HCT116 (cell line): Measurements from ENCODE around the gene EXOC6B.

Source experiments
- CTCF ChIP-seq, 3 experiments: fragments of 200-600 bp in 1 of 3; sonication (generic) in 1 of 3; IDR thresholded peaks in 2 of 3; conservative IDR thresholded peaks in 1 of 3; 2 replicates each; pipeline ENCODE4 v1.5.1; 2012 to 2017; ENCODE audit warnings: low read depth in 2 of 3, low read length in 2 of 3, antibody characterized with exemption in 1 of 3, borderline replicate concordance in 1 of 3, control low read depth in 1 of 3, mild to moderate bottlenecking in 1 of 3, mixed read lengths in 1 of 3, mixed run types in 1 of 3, moderate library complexity in 1 of 3; ENCODE audit not compliant: insufficient read depth in 1 of 3
- EZH2 ChIP-seq: fragments of 200-600 bp; sonication (generic); IDR thresholded peaks from 2 replicates; pipeline ENCODE4 v1.6.1; 2017; ENCODE audit warnings: antibody characterized with exemption, mixed run types
- MAX ChIP-seq: IDR thresholded peaks from 2 replicates; pipeline ENCODE4 v1.6.1; 2012
- RAD21 ChIP-seq: IDR thresholded peaks from 2 replicates; pipeline ENCODE4 v1.6.1; 2012; ENCODE audit warnings: low read depth, mild to moderate bottlenecking
- YY1 ChIP-seq: IDR thresholded peaks from 2 replicates; pipeline ENCODE4 v1.6.1; 2011; ENCODE audit warnings: low read length, low read depth, moderate library complexity, mild to moderate bottlenecking; ENCODE audit not compliant: insufficient replicate concordance; ENCODE audit errors: extremely low read depth
- ZFX ChIP-seq: fragments of 450-650 bp; IDR thresholded peaks from 2 replicates; pipeline ENCODE4 v1.6.1; 2017
- ZNF274 ChIP-seq: fragments of 200-500 bp; sonication (Bioruptor generic); IDR thresholded peaks from 2 replicates; pipeline ENCODE4 v1.6.1; 2014; ENCODE audit warnings: mild to moderate bottlenecking, low read depth, low read length, inconsistent platforms

- no peak for TF ChIP-seq EZH2
- no peak for TF ChIP-seq CTCF (IDR thresholded peaks at IDR 0.05 in 2 of 3, conservative IDR thresholded peaks at IDR 0.05 in 1 of 3; ENCODE audit: borderline replicate concordance in 1 of 3, insufficient read depth in 1 of 3, low read depth in 2 of 3, low read length in 2 of 3)
- no peak for TF ChIP-seq ZNF274
- no peak for TF ChIP-seq RAD21
- no peak for TF ChIP-seq ZFX
- no peak for TF ChIP-seq YY1
- no peak for TF ChIP-seq MAX
Measured at GRCh38 chr2:72539071-72539552, 286.7 kb downstream of the EXOC6B start.
